BLaER1 (cell line): ENCODE data around the gene LIMS2.

ENCODE experiments used
- H3K27ac ChIP-seq: shearing (Covaris generic); formaldehyde crosslinking; 2 replicates; pipeline ENCODE4 v1.8.1; 2022
- H3K27me3 ChIP-seq: shearing (Covaris generic); formaldehyde crosslinking; 2 replicates; pipeline ENCODE4 v1.8.1; 2022
- H3K36me3 ChIP-seq: shearing (Covaris generic); formaldehyde crosslinking; 2 replicates; pipeline ENCODE4 v1.8.1; 2022
- H3K4me1 ChIP-seq: shearing (Covaris generic); formaldehyde crosslinking; 2 replicates; pipeline ENCODE4 v1.8.1; 2022
- H3K4me2 ChIP-seq: shearing (Covaris generic); formaldehyde crosslinking; 2 replicates; pipeline ENCODE4 v1.8.1; 2022
- H3K4me3 ChIP-seq: shearing (Covaris generic); formaldehyde crosslinking; 2 replicates; pipeline ENCODE4 v1.8.1; 2022
- H3K9ac ChIP-seq: shearing (Covaris generic); formaldehyde crosslinking; 2 replicates; pipeline ENCODE4 v1.8.1; 2022
- H3K9me3 ChIP-seq: shearing (Covaris generic); formaldehyde crosslinking; 2 replicates; pipeline ENCODE4 v1.8.1; 2022
- H4K20me1 ChIP-seq: shearing (Covaris generic); formaldehyde crosslinking; 2 replicates; pipeline ENCODE4 v1.8.1; 2022
- Cebpa-rat ChIP-seq: shearing (Covaris generic); IDR thresholded peaks from 2 replicates; pipeline ENCODE4 v1.8.1; 2022

The LIMS2 gene

GRCh38 chr2:127675331-127676261 is at the start of gene LIMS2:
TSS of gene LIMS2 (minus strand) at chr2:127675530. CDS start at chr2:127675024, 506 bp downstream.
- H3K9me3 ChIP-seq, result no peaks in the 10 kb centered on the region
- H3K4me3 ChIP-seq, result peak within 1 kb of the TSS; percentile 66
- H3K27ac ChIP-seq, result no peak within 1 kb of the TSS
- peaks cover 52% of the 10 kb centered on the region for H4K20me1 ChIP-seq
- H3K27me3 ChIP-seq, result peaks cover 65% of the 10 kb centered on the region
- no peaks in the 10 kb centered on the region for H3K36me3 ChIP-seq
- H3K4me1 ChIP-seq, result peaks cover 51% of the 10 kb centered on the region
- no peak for TF ChIP-seq Cebpa-rat
- H3K9ac ChIP-seq, result peak within 1 kb of the TSS; percentile 55; the same call in 1 of the 2 replicates
- peak within 1 kb of the TSS; percentile 96 for H3K4me2 ChIP-seq

GRCh38 chr2:127722807-127723206 is 47.5 kb upstream of the LIMS2 start:
- Histone ChIP-seq H3K27ac (no peak overlapping the region), H3K9me3 (no peaks in the 10 kb centered on the region), H3K4me1 (no peaks in the 10 kb centered on the region; the same call in 1 of the 2 replicates), H4K20me1 (no peaks in the 10 kb centered on the region), H3K27me3 (no peaks in the 10 kb centered on the region), H3K9ac (no peak overlapping the region), H3K4me2 (no peak overlapping the region), H3K4me3 (no peak overlapping the region), H3K36me3 (peaks cover 84% of the 10 kb centered on the region)
- TF ChIP-seq Cebpa-rat, result no peak

- Histone ChIP-seq H3K36me3 (peaks cover 82% of the 10 kb centered on the region), H3K4me1 (peaks cover 1% of the 10 kb centered on the region), H3K27ac (no peak overlapping the region), H3K9ac (no peak overlapping the region), H3K27me3 (no peaks in the 10 kb centered on the region), H3K4me3 (no peak overlapping the region), H3K4me2 (no peak overlapping the region), H3K9me3 (no peaks in the 10 kb centered on the region), H4K20me1 (no peaks in the 10 kb centered on the region)
- TF ChIP-seq Cebpa-rat, result no peak
Measured at GRCh38 chr2:127721978-127722355, 46.6 kb upstream of the LIMS2 start.

- Histone ChIP-seq H4K20me1 (no peaks in the 10 kb centered on the region), H3K4me2 (no peak overlapping the region), H3K9me3 (no peaks in the 10 kb centered on the region), H3K36me3 (peaks cover 82% of the 10 kb centered on the region), H3K9ac (no peak overlapping the region), H3K27ac (no peak overlapping the region), H3K27me3 (no peaks in the 10 kb centered on the region), H3K4me1 (peaks cover 6% of the 10 kb centered on the region), H3K4me3 (no peak overlapping the region)
- TF ChIP-seq Cebpa-rat, result no peak
Measured at GRCh38 chr2:127721311-127721977, 46.1 kb upstream of the LIMS2 start.

- Histone ChIP-seq H3K27me3 (no peaks in the 10 kb centered on the region), H3K9ac (no peak overlapping the region), H3K4me2 (no peak overlapping the region), H3K9me3 (no peaks in the 10 kb centered on the region), H3K36me3 (peaks cover 82% of the 10 kb centered on the region), H3K27ac (no peak overlapping the region), H3K4me3 (no peak overlapping the region), H3K4me1 (peaks cover 12% of the 10 kb centered on the region), H4K20me1 (no peaks in the 10 kb centered on the region)
- TF ChIP-seq Cebpa-rat, result no peak
Measured at GRCh38 chr2:127719301-127720218, 44.2 kb upstream of the LIMS2 start.

GRCh38 chr2:127718271-127718670 is 42.9 kb upstream of the LIMS2 start:
- Histone ChIP-seq H3K36me3 (peaks cover 88% of the 10 kb centered on the region), H4K20me1 (no peaks in the 10 kb centered on the region), H3K27me3 (no peaks in the 10 kb centered on the region), H3K4me1 (peaks cover 12% of the 10 kb centered on the region), H3K9ac (no peak overlapping the region), H3K4me3 (no peak overlapping the region), H3K27ac (no peak overlapping the region), H3K9me3 (no peaks in the 10 kb centered on the region), H3K4me2 (no peak overlapping the region)
- no peak for TF ChIP-seq Cebpa-rat

GRCh38 chr2:127715778-127716449 is 40.6 kb upstream of the LIMS2 start:
- Histone ChIP-seq H3K4me2 (no peak overlapping the region), H3K27me3 (no peaks in the 10 kb centered on the region), H3K9ac (no peak overlapping the region), H3K4me1 (peaks cover 12% of the 10 kb centered on the region), H4K20me1 (no peaks in the 10 kb centered on the region), H3K4me3 (no peak overlapping the region), H3K27ac (no peak overlapping the region), H3K9me3 (no peaks in the 10 kb centered on the region), H3K36me3 (peaks cover 82% of the 10 kb centered on the region)
- TF ChIP-seq Cebpa-rat, result no peak

GRCh38 chr2:127713562-127713961 is 38.2 kb upstream of the LIMS2 start:
- H3K36me3 ChIP-seq, result peaks cover 82% of the 10 kb centered on the region

GRCh38 chr2:127712999-127713398 is 37.7 kb upstream of the LIMS2 start:
- Histone ChIP-seq H3K4me3 (no peak overlapping the region), H3K4me1 (peaks cover 12% of the 10 kb centered on the region; the same call in 1 of the 2 replicates), H3K27me3 (no peaks in the 10 kb centered on the region), H3K4me2 (no peak overlapping the region), H3K27ac (no peak overlapping the region), H4K20me1 (no peaks in the 10 kb centered on the region), H3K9ac (0 out of 2 replicates have a peak overlapping the region, but pooled peaks have one; percentile 15), H3K36me3 (peaks cover 82% of the 10 kb centered on the region), H3K9me3 (no peaks in the 10 kb centered on the region)
- no peak for TF ChIP-seq Cebpa-rat

More at GRCh38 chr2:127713562-127713961, 38.2 kb upstream of the LIMS2 start:
- Histone ChIP-seq H4K20me1 (no peaks in the 10 kb centered on the region), H3K27ac (no peak overlapping the region), H3K9ac (no peak overlapping the region), H3K4me3 (no peak overlapping the region), H3K4me1 (peaks cover 12% of the 10 kb centered on the region; the same call in 1 of the 2 replicates), H3K4me2 (no peak overlapping the region), H3K9me3 (no peaks in the 10 kb centered on the region), H3K27me3 (no peaks in the 10 kb centered on the region)
- no peak for TF ChIP-seq Cebpa-rat
